K562 (cell line): Measurements from ENCODE around the gene CNOT6. TPM values are rescaled to one million over a fixed set of nuclear protein-coding genes. Genes with fewer than 3 reads are reported as not detected.
A peak's percentile ranks its signal among the peaks of the same experiment; 100 is the strongest.

Experiments used
- ATAC-seq: fragments of 200-7000 bp; cut with Tn5 transposase; 3 replicates; pipeline ENCODE4 v1.9.1; 2020; ENCODE audit warnings: moderate library complexity
- BruUV-seq: library from RNA; stranded (reverse); fragments of 400-500 nt; replicated peaks from 2 replicates; lab custom pipeline; 2021; lab: Mats Ljungman, UMichigan
- CTCF ChIA-PET: fragments of 300-600 bp; formaldehyde crosslinking; extraction: SDS; loops from one replicate; lab custom pipeline; 2021; ENCODE audit warnings: low intra/inter-chr PET ratio; lab: Yijun Ruan, JAX
- POLR2A ChIA-PET: fragments of 300-600, 350-650 bp; sonication (Branson Sonifier 250); formaldehyde crosslinking; extraction: SDS; loops from one replicate; lab custom pipeline; 2021; ENCODE audit warnings: antibody characterized with exemption, inconsistent platforms; lab: Yijun Ruan, JAX
- DNase-seq, 4 experiments: peaks; one replicate each; pipeline versions ENCODE4 v3.0.0 to v3.0.0-alpha.2; 2011 to 2018; ENCODE audit warnings: low spot score in 3 of 4, mixed read lengths in 3 of 4; ENCODE audit errors: extremely low read depth in 1 of 4
- FAIRE-seq: peaks from 2 replicates; lab custom pipeline; 2011; peaks lifted over from hg19 to GRCh38; lab: Jason Lieb, UNC
- H2AFZ ChIP-seq: 2 replicates; pipeline ENCODE4 v1.6.0; 2011; ENCODE audit warnings: low read depth, low read length, control low read depth, inconsistent platforms
- H3K27ac ChIP-seq: fragments of 200-600 bp; 3 replicates; pipeline ENCODE4 v1.8.0; 2011; ENCODE audit warnings: low read depth, mild to moderate bottlenecking, control low read depth, inconsistent platforms, low read length, moderate library complexity, mixed read lengths; ENCODE audit errors: extremely low read depth
- H3K27me3 ChIP-seq, 2 experiments: fragments of 300-600 bp in 1 of 2; 2 replicates in 1 of 2; 3 replicates in 1 of 2; pipeline versions ENCODE4 v1.6.0 to v1.8.0; 2011; ENCODE audit warnings: inconsistent platforms in 2 of 2, low read length in 2 of 2, mild to moderate bottlenecking in 1 of 2, mixed read lengths in 1 of 2, moderate library complexity in 1 of 2; ENCODE audit not compliant: control insufficient read depth in 2 of 2, insufficient read depth in 2 of 2
- H3K36me3 ChIP-seq: fragments of 300-600 bp; 3 replicates; pipeline ENCODE4 v1.8.0; 2011; ENCODE audit warnings: mild to moderate bottlenecking, low read length, inconsistent platforms; ENCODE audit not compliant: control insufficient read depth, insufficient read depth
- H3K4me1 ChIP-seq, 2 experiments: fragments of 200-600 bp in 1 of 2; replicated peaks in 1 of 2; 2 replicates in 1 of 2; 3 replicates in 1 of 2; pipeline versions ENCODE4 v1.5.1 to v1.8.0; 2011; ENCODE audit warnings: inconsistent platforms in 2 of 2, low read length in 2 of 2, mild to moderate bottlenecking in 1 of 2, mixed read lengths in 1 of 2, moderate library complexity in 1 of 2; ENCODE audit not compliant: control insufficient read depth in 2 of 2, insufficient read depth in 2 of 2
- H3K4me2 ChIP-seq: 2 replicates; pipeline ENCODE4 v1.6.1; 2011; ENCODE audit warnings: low read length, control low read depth, inconsistent platforms, mixed read lengths; ENCODE audit not compliant: insufficient read depth
- H3K4me3 ChIP-seq: fragments of 200-600 bp; sonication (generic), shearing (Covaris generic); 2 replicates; pipeline ENCODE4 v1.5.1; 2016; ENCODE audit warnings: control low read depth, inconsistent platforms
- H3K79me2 ChIP-seq: fragments of 200-600 bp; 3 replicates; pipeline ENCODE4 v1.8.0; 2011; ENCODE audit warnings: low read length, inconsistent platforms; ENCODE audit not compliant: control insufficient read depth, insufficient read depth
- H3K9ac ChIP-seq, 2 experiments: 2 replicates each; pipeline versions ENCODE4 v1.6.0 to v1.6.1; 2011; ENCODE audit warnings: low read depth in 2 of 2, low read length in 2 of 2, control low read depth in 1 of 2, inconsistent platforms in 1 of 2, mild to moderate bottlenecking in 1 of 2, mixed read lengths in 1 of 2; ENCODE audit not compliant: insufficient read depth in 1 of 2
- H3K9me1 ChIP-seq: one replicate; pipeline ENCODE4 v1.6.0; 2011; ENCODE audit warnings: inconsistent platforms, mild to moderate bottlenecking, low read length, moderate library complexity; ENCODE audit not compliant: control insufficient read depth, insufficient read depth
- H3K9me3 ChIP-seq: replicated peaks from 2 replicates; pipeline ENCODE4 v1.5.1; 2011; ENCODE audit warnings: low read depth, low read length, inconsistent platforms; ENCODE audit not compliant: control insufficient read depth, insufficient read depth
- H4K20me1 ChIP-seq: replicated peaks from 2 replicates; pipeline ENCODE4 v1.6.1; 2011; ENCODE audit warnings: low read length, inconsistent platforms, mixed read lengths; ENCODE audit not compliant: control insufficient read depth, insufficient read depth
- PKNOX1 ChIP-seq: fragments of 450-650 bp; IDR thresholded peaks from 2 replicates; pipeline ENCODE4 v1.6.1; 2016
- RFX5 ChIP-seq: IDR thresholded peaks from 2 replicates; pipeline ENCODE4 v1.6.1; 2011; ENCODE audit warnings: low read depth, mild to moderate bottlenecking, improper control_type of control experiment, low read length
- ZBTB49 ChIP-seq: sonication (generic); formaldehyde crosslinking; IDR thresholded peaks from 2 replicates; pipeline ENCODE4 v1.8.0; 2022; ENCODE audit warnings: missing genetic modification reagents, mild to moderate bottlenecking, borderline replicate concordance
- WGBS: fragments of 100-300 bp; shearing (Covaris generic); methylation state at CpG from one replicate; pipeline ENCODE4 v1.1.6; 2016; ENCODE audit warnings: low coverage, mixed read lengths; ENCODE audit not compliant: insufficient coverage; ENCODE audit errors: missing lambda C conversion rate; 5-methylcytosine and 5-hydroxymethylcytosine counted together
- in situ Hi-C: fragments of 300-500 bp; cut with MboI; formaldehyde crosslinking; loops from 4 replicates; pipeline ENCODE4 v1.15.0; 2018; ENCODE audit warnings: inconsistent platforms, mixed read lengths
- intact Hi-C: fragments of 100-400 bp; cut with micrococcal nuclease; formaldehyde crosslinking; loops from 2 replicates; pipeline ENCODE4 v1.14.2; 2022
- polyA plus RNA-seq, 8 experiments: library from polyadenylated mRNA; depleted of rRNA in 4 of 8; stranded (reverse) in 5 of 8; unstranded in 3 of 8; fragments of >200 nt; fragmentation: Nextera tagmentation in 2 of 8; fragmentation: Illumina TruSeq in 1 of 8; extraction: Ambion mirVana in 2 of 8; extraction: Trizol in 1 of 8; gene quantifications; 2 replicates each; pipeline versions ENCODE4 v1.2.1 to v1.2.3, GENCODE V29; 2011 to 2014; ENCODE audit warnings: inconsistent platforms in 1 of 8, missing spikeins in 1 of 8
- total RNA-seq, 7 experiments: library from RNA; depleted of rRNA in 6 of 7; stranded (reverse); fragments of >200 nt in 6 of 7; fragmentation: Illumina TruSeq in 2 of 7; extraction: Trizol in 2 of 7; gene quantifications; 2 replicates each; pipeline versions ENCODE4 v1.2.1 to v1.2.3, GENCODE V29; 2011 to 2021; ENCODE audit warnings: low replicate concordance in 1 of 7

The CNOT6 gene
- total and polyA plus RNA-seq, 9 of the 15 experiments (the other 6 are each of a cell fraction or from before 2014, with no cell fraction given): 4.9 to 32.4 (median 14.0) TPM

DNA sequence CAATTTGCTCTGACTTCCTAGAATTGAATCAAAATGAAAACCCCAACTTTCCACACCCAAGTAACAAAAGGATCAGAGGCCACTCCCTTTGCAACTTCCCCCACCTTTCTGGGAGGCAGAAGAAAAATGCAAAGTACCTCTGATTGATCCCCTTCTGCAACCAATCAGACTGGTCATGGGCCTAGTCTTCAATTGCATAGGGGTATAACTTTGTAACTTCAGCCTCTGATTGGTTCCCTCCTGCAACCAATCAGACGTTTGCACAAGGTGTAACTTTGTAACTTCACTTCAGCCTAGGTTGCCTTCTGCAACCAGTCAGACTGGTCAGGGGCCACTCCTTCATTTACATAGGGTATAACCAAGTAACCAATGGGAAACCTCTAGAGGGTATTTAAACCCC lies 38.3 kb upstream of the CNOT6 start:
- no peak overlapping the region for H3K9ac ChIP-seq
- no peak; the same call in 2 of the 3 replicates for ATAC-seq
- H3K27ac ChIP-seq: no peak overlapping the region
- H3K4me1 ChIP-seq: peaks cover 0 to 8% of the 10 kb centered on the region in 2 experiments; a peak in 1 of 5 replicates
- DNase-seq: no peak
- WGBS: 0% methylated on average over 1 of the region's 1 CpG
- CTCF ChIA-PET: no interaction called here
- H3K27me3 ChIP-seq: peaks cover 11 to 57% of the 10 kb centered on the region in 2 experiments; a peak in 4 of 5 replicates
- no peaks in the 10 kb centered on the region for H3K36me3 ChIP-seq
- POLR2A ChIA-PET: interaction anchor here (0.6 to 0.9 kb wide), 2 partner anchors 54 to 87 kb away, joined by 3 to 4 read pairs; no protein-coding TSS in a partner anchor
- H3K4me2 ChIP-seq: no peak overlapping the region
- in situ Hi-C loops (no loop called here), intact Hi-C loops (no loop called here)
- no TSS peak for BruUV-seq
- no peak overlapping the region for H2AFZ ChIP-seq
- no peaks in the 10 kb centered on the region for H3K9me3 ChIP-seq
- H4K20me1 ChIP-seq: no peaks in the 10 kb centered on the region
- no peaks in the 10 kb centered on the region for H3K9me1 ChIP-seq
- no peak for FAIRE-seq
- TF ChIP-seq RFX5 (no peak), ZBTB49 (CRISPR knock-in tag) (no peak), PKNOX1 (peak; percentile 76)
- H3K79me2 ChIP-seq: no peaks in the 10 kb centered on the region
- H3K4me3 ChIP-seq: no peak overlapping the region
